ENCODE results near the gene SMOC2.

SMOC2 gene

DNA sequence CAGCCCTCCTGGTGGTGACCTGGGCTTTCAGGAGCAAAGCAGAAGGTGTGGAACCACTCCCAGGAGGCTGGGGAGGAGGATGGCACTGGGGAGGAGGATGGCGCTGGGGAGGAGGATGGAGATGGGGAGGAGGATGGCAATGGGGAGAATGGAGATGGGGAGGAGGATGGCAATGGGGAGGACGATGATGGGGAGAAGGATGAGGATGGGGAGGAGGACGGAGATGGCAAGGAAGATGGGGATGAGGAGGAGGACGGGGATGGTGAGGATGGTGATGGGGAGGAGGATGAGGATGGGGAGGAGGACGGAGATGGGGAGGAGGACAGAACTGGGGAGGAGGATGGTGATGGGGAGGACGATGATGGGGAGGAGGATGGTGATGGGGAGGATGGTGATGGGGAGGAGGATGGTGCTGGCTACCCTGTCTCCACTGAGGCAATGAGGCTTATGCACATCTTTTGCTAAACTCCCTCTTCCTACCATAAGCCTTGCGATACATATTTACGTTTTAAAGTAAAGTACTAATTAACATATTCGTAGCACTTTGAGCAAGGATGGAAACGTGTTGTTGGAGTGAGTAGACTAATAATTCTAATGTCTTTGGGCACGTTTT is 7.4 kb downstream of the SMOC2 start:
- no peak for DNase-seq

DNA sequence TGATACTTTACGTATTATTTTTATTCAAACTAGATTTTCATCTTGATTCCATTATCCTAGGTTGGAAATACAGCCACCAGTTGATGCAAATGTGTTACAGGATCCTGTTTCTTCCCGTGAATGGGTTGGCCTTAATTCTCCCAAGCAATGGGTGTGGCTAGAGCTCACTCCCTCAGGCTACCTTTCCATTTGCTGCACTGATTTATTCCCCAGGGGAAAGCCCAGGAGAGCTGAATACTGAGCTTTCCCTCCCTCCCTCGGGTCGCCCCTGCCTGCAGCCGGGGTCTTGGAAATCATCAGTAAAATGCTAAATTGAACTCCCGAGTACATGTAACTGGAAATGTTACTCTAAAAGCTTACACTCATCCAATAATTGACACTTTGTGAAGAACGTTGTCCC is 9.9 kb downstream of the SMOC2 start:
- no peak for DNase-seq

DNA sequence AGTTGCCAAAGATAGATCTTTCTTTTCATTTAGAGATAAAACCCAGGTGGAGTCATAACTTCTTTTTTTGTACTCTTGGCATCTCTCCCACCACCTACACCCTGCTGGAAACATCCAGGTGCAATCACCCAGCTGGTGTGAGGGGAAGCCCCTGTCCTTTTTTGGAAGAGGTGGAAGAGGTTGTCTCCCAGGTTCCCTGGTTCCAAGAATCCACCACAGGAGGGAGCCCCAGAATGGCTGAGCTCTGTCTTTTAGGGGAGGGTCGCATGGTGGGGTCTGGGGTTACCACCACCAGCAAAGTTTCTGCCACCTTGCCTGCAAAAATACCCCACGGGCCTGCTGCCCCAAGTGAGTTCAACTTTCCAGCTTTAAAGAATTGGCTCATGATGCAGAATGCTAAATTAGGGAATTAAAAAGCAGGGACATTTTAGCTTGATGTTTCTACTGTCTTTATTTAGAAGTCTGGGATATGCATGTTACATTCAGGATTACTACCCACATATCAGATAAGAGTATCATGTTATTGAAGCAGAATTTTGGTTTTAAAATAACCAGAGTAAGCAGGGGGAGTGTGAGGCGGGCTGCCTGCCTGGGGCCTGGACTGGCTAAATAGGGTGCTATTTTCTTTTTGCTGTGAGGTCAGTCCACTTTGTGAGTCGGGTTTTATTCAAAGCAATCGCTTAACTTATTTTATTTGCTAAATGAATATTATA is 11.0 kb downstream of the SMOC2 start:
- no peak for DNase-seq

DNA sequence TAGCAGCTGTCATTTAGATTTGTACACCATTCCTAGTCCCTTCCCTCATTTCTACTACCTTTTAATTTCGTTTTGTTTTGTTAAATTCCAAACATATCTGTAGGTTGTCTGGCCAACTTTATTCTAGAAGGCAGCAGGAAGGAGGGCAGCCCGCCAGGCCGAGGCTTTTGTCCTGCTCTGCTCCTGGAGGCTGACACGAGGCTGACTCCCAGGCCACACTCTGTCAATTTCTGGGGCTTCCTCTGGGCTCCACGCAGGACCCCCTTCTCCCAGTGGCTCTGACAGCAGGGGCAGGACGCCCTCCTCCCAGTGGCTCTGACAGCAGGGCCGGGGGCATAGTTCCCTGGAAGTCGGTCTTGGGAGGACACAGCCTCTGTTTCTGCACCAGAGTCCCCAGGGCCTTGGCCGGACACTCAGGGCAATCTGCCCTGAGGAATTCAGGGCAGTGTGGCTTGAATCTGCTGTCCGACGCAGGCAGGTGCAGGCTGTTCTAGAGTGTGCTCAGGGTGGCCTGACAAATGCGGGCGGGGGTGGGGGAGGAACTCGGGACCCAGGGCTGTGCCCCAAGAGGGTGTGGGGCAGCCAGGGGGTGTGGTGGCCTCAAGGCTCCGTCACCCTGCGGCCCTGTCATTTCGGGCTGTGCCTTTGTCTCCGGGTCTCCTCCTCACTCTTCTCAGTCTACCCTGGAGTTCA is 11.8 kb downstream of the SMOC2 start:
- no peak for DNase-seq

DNA sequence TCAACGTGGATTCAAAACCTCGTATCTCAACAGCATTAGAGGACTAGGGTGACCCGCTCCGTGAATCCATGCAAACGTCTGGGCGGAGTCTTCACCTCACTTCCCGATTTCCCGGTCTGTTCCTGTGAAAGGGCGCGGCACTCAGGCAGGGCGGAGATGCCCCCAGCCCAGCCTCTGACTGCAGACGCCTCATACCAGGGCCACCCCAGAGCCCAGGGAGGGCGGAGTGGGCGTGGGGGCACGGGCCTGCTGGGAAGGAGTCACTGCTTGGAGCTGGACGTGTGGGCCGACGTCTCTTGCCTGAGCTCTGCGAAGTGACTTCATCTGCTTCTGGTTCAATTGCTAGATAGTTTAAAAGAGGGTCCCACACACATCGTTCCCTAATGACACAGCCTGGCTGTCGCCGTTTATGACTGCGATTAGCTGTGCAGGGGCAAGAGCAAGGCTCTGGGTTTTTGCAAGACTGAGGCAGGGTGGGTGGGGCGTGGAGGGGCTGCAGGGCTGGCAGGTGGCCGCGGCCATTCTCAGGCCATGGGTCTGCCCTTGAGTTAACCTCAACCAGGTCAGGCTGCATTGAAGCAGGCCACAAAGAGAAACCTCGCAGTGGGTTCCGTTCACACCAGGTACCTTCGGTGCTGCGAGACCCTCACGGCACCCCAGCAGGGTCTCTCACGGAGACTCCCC is 15.0 kb downstream of the SMOC2 start:
- no peak for DNase-seq

DNA sequence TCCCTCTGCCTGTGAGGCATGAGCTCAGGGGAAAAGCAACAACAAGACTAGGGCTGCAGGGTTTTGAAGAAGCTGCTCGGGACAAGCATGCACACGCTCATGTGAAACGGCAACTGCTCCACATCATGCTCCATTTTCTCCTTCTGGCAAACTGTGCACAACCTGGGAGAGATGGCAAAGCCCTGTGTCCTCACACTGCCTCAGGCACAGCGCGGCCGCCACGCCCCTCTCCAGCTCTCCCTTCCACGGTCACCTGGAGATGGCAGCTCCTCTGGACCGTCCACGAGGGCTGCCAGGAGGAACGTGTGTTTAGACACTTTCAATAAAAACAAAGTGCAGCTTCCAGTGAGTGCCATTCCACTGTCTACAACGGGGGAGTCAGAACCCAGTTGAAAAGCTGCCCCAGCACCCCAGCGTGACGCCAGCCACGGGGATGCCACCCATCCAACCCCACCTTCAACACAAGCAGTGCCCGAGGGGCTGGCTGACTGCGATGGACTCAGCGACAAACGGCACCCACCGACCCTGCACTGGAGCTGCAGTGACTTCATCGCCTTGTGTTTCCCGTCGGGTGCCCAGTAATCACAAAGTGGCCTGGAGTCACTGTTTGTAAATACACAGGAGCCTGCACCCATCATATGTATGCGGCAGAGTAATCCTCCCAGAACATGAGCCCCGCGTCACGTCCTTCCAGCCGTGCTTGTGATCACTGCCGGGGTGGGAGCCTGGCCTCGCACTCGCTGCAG is 16.1 kb downstream of the SMOC2 start:
- no peak for DNase-seq

DNA sequence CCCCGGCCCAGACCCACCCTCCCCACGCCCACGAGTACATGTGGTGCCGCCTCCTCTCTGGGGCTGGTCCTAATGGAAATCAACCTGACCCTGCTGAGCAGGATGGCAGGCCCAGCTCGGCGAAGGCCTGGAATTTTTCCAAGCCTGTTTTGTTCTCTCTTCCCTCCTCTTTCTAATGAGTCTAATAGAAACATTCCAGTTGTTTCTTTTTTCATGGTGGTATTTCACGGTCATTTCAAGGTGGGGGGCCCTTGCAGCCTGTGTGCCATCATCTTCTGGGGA is 16.6 kb downstream of the SMOC2 start:
- no peak for DNase-seq

DNA sequence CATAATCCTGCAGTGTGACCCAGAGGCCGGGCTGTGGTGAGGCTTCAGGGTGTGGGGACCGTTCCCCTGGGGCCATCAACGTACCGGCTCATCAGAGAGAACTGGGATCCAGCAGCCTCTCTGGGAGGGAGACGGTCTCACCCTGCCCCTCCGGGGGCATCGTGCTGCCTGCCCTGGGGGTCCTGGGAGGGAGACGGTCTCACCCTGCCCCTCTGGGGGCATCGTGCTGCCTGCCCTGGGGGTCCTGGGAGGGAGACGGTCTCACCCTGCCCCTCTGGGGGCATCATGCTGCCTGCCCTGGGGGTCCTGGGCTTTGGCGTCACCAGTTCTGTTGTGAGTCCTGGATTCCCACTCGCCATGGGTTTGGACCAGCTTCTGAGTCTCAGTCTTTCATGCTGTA is 17.1 kb downstream of the SMOC2 start:
- no peak for DNase-seq

DNA sequence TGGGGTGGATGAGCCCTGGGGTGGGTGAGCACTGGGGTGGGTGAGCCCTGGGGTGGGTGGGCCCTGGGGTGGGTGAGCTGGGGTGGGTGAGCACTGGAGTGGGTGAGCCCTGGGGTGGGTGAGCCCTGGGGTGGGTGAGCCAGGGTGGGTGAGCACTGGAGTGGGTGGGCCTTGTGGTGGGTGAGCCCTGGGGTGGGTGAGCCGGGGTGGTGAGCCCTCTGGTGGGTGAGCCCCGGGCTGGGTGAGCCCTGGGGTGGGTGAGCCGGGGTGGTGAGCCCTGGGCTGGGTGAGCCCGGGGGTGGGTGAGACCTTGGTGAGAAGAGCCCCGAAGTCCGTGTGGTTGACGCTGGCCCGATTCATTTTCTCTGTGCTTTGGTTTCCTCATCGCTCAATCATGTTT is 18.6 kb downstream of the SMOC2 start:
- no peak for DNase-seq

DNA sequence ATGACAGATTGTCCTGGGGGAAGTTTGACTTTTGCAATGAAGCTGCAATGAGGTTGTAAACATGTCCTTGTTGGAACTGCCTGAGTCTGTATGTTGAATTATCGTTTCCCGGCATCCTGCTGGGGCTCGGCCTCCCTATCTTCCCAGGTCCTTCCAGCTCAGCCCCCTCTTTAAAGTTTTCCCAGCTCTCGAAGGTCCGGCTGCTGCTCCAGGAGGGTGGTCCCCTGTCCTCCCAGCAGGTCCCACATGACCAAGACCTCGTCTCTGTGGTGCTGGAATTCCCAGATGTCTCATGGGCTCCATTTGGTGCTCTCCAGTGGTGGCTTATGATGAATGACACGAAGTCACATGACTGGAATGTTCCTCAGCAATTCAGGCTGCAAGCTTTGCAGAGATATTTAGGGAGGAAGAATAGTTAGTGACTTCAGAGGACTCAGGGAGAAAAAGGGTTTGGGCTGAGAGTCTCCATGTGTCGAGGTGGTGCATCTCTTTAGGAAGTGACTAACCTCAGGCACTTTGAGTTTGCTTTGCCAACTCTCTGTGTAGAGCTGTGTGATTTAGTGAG is 21.4 kb downstream of the SMOC2 start:
- DNase-seq: no peak

DNA sequence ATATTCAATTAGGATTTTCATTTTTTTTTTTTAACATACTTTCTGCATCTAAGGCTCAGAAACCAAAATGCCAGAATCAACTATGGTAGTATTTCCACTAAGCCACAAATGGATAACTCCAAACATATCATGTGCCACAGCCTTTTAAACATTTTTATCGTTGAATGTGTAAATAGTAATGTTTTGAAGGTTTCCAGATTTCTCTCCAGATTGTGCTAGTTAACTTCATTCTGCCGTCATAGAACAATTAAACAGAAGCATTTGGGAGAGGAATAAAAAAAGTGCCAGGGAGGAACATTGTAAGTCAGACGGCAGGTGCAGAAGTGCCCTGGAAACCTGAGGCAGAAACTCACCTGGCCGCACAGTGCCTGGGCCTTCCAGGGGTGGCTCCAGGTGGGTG is 23.6 kb downstream of the SMOC2 start:
- DNase-seq: no peak

DNA sequence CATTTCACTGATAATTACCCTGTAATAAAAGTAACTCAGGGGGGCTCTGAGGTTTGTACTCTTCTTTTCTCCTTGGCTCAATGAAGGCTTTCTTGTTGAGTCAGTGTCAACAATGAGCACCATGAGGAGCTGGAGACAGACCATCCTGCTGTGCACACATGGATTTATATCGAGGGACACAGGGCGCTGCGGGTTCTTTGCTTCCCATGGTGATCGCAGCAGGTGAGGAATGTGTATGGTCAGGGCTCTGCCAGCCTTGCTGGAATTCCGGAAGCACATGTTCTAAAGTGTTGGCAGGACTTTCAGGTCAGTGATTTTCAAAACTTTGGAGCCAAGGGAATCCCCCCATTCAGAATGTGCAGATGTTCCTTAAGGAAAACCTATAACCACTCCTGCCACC is 27.1 kb downstream of the SMOC2 start:
- DNase-seq: no peak

DNA sequence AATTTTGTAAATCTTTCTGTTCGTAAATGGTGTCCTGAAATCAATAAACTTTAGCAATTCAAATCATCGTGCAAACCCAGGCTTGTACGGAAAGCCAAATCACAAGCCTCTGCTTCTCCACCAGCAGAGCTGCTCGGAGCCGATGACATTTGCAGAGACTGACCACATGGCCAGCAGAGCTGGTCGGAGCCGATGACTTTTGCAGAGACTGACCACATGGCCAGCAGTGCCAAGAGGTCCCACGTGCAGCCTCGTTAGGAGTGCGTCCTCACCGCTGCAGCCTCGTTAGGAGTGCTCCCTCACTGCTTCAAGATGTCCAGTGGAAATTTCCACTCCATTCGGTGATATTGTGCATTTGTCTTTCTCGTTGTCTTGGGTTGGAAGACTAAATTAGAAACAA is 28.5 kb downstream of the SMOC2 start:
- no peak for DNase-seq

DNA sequence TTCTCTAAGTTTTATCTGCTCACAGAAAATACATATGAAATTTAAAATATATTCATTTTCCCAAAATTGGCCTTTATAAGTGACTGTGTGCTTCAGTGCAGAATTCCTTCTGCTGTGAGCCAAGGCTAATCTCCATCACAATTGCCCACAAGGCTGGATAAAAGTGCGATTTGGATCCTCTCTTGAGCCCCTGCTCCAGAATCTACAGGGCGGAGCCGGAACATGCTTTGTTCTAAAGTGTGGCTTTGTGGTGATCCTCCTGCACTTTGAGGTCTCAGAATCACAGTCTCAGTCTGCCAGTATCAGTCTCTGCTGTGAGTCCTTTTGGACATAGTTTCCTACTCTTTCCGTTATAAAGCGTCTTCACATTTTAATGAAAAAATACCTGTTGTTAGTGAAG is 28.9 kb downstream of the SMOC2 start:
- no peak for DNase-seq

DNA sequence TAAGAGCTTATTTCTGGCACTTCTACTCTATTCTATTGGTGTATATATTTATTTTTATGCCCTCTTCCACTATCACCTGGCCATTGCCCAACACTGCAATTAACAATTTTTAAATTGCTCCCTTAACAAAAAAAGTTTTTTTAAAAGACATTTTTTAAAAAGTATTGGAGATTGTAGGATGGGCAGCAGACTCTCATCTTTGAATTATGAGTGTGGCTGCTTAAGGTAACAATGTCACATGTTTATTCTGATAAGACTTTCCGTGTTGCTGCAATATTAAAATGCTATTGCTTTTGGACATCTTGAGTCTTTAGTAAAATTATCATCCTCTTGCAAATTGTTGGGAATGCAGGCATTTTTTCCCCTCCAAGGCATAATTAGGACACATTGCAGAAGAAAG is 31.4 kb downstream of the SMOC2 start:
- DNase-seq: no peak

DNA sequence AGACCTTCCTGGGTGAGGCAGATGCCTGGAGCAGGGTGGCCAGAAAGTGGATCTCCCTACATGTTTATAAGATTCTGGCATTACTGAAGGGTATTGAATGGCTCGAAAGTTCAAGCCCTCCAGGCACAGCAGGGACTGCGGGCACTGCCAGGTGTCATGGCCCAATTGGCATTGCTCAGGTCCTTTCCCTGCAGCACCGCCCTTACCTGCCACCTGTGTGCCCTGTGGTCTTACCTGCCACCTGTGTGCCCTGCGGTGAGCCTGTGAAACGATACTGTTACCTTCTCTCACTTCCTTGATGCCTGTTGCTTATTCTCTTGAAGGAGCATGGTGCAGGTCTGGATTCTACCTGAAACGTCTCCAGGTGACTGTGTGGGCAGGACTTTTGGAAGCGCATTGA is 32.2 kb downstream of the SMOC2 start:
- no peak for DNase-seq

DNA sequence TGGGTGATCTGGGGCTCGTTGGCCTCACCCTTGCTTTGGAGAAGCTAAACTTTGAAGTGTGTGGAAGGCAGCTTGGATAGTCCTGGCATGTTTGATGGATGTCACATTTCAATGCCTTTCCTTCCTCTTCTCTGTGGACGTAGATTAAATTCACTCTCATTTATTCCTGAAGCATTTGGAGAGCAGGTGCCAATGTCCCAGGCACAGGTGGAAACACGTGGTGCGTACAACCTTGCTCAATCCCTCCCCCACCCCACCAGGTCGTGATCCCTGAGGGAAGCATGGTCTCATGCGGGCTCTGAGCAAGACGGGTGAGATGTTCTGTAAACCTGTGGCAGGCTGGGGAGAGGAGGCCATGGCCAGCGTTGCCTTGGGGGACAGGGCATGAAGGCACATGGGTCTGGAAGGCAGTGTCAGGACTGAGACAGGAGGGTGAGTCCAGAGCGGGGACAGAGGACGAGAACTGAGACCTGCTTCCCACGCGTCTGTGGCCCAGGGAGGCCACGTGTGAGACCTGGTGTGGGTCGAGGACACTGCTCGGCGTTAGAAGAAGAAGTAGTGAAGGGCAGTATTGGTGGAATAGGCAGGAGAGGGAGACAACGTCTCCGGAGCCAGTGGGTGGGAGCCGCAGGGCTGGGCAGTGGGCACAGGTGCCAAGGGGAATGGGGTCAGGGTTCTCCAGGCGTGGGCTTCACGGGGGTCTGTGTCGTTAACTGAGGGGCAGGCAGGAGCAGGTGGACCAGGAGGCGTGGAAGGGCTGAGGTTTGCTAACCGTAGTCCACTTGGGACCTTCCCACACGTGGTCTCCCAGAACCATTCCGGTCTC is 34.4 kb downstream of the SMOC2 start:
- DNase-seq: no peak

DNA sequence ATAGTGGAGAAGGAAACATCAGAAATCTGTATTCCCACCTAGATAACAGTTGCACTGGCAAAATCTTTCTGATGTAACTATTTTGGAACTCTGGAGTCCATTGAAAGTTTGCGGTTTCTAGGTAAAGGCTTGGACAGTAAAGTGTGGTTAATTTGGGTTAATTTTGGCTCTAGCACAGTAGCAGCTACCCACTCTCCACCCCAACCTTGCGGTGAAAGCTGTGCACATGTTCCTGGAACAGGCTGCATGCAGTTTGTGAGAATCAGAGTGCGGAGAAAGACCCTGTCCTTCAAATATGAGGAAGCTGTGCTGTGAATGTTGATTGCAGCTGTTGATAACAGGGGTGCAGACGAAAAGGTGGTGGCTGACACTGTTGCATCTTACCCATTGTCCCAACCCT is 38.4 kb downstream of the SMOC2 start:
- no peak for DNase-seq

DNA sequence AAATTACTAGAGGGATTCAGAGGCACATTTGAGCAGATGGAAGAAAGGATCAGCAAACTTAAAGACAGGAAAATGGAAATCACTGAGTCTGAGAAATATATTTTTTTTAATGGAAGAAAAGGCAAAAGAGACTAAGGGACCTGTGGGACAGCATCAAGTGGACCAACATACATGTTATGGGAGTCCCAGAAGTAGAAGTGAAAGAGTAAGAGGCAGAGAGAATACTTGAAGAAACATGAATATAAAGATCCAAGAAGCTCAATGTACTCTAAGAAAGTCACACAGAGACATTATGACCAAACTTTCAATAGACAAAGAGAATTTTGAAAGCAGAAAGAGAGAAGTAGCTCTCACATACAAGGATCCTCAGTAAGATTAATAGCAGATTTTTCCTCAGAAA is 39.5 kb downstream of the SMOC2 start:
- no peak for DNase-seq

DNA sequence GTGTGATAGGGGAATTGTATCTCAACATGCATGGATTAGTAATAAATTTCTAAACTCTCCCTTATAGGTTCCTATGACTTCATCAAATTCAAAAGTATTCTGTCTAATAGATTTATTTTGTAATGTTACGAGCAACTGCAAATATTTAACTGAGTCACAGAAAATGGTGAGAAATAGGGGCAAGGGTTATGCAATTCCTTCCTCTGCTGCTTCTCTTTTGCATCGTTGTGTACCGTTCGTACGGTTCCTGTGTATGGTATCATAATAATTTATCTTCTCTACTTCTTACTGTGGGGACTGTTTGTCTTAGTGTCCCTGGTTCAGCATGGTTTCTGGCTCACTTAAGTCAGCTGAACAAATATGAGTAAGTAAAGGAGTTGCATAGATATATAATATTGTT is 44.8 kb downstream of the SMOC2 start:
- DNase-seq: no peak

DNA sequence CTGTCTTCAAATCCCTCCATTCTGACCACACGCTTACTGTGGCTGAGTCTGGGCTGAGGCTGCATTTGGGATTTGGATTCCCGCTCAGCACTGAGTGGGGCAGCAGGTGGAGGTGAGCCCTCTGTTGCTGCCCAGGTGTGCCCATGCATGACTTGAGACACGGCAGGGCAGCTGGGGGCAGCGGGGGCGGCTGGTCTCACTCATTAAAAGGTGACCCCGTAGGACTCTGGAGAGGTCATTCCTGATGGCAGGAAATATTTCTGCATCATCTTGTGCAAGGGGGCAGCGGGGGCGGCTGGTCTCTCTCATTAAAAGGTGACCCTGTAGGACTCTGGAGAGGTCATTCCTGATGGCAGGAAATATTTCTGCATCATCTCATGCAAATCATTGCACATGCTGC is 49.8 kb downstream of the SMOC2 start:
- DNase-seq: no peak

DNA sequence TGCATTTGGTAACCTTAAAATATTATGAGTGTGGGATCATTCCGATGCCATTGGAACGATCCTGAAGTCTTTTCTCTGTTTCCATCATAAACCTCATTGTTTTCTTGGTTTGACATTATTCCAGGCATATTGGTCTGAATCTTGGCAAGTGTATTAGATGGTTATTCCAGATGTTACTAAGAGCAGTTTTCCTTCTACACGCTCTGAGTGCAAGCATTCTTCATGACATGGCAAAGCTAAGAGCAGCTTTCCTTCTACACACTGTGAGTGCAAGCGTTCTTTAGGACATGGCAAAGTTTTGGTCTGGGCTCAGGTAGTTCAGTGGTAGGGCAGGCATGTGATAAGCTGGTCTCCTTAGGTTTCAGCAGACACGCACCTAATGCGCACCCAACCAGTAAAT is 53.0 kb downstream of the SMOC2 start:
- no peak for DNase-seq
